HepG2 (cell line): Measurements from ENCODE around the gene ASH1L. TPM values are rescaled to one million over a fixed set of nuclear protein-coding genes. Genes with fewer than 3 reads are reported as not detected.
"Not testable (repeated sequence)": the region's sequence is repeated elsewhere in the genome, so short reads cannot be mapped to it uniquely, and the experiment has no call there.

ENCODE experiments used
- HOXA3 ChIP-seq: sonication (generic); formaldehyde crosslinking; IDR thresholded peaks from 2 replicates; pipeline ENCODE4 v1.5.0; 2020; ENCODE audit warnings: missing genetic modification reagents
- KLF12 ChIP-seq: sonication (generic); formaldehyde crosslinking; IDR thresholded peaks from 2 replicates; pipeline ENCODE4 v1.4.0; 2020; ENCODE audit warnings: missing genetic modification reagents, borderline replicate concordance
- MEF2D ChIP-seq: sonication (generic); formaldehyde crosslinking; IDR thresholded peaks from 2 replicates; pipeline ENCODE4 v1.5.1; 2020; ENCODE audit warnings: mild to moderate bottlenecking, missing genetic modification reagents
- PHF20 ChIP-seq: sonication (generic); formaldehyde crosslinking; IDR thresholded peaks from 2 replicates; pipeline ENCODE4 v1.5.0; 2020; ENCODE audit warnings: mild to moderate bottlenecking, missing genetic modification reagents
- SALL1 ChIP-seq: sonication (generic); formaldehyde crosslinking; IDR thresholded peaks from 2 replicates; pipeline ENCODE4 v1.8.0; 2022; ENCODE audit warnings: mild to moderate bottlenecking, missing genetic modification reagents
- YY1 ChIP-seq: IDR thresholded peaks from 2 replicates; pipeline ENCODE4 v1.6.1; 2011; ENCODE audit warnings: low read length, low read depth, moderate library complexity, mild to moderate bottlenecking; ENCODE audit not compliant: insufficient read depth, insufficient replicate concordance
- ZNF333 ChIP-seq: sonication (generic); formaldehyde crosslinking; IDR thresholded peaks from 2 replicates; pipeline ENCODE4 v1.4.0; 2020; ENCODE audit warnings: mild to moderate bottlenecking, missing genetic modification reagents, borderline replicate concordance
- ZNF776 ChIP-seq: sonication (generic); formaldehyde crosslinking; IDR thresholded peaks from 2 replicates; pipeline ENCODE4 v1.4.0; 2020; ENCODE audit warnings: mild to moderate bottlenecking, missing genetic modification reagents
- ZSCAN20 ChIP-seq: sonication (generic); formaldehyde crosslinking; IDR thresholded peaks from 2 replicates; pipeline ENCODE4 v1.4.0; 2020; ENCODE audit warnings: missing genetic modification reagents, mild to moderate bottlenecking, borderline replicate concordance
- ZSCAN25 ChIP-seq: sonication (generic); formaldehyde crosslinking; IDR thresholded peaks from 2 replicates; pipeline ENCODE4 v1.8.0; 2022; ENCODE audit warnings: mild to moderate bottlenecking, missing genetic modification reagents
- polyA plus RNA-seq, 8 experiments: library from polyadenylated mRNA; depleted of rRNA in 3 of 8; stranded (reverse) in 7 of 8; unstranded in 1 of 8; fragments of >200 nt; fragmentation: Illumina TruSeq in 4 of 8; extraction: Trizol in 4 of 8; gene quantifications; 2 replicates each; pipeline versions ENCODE4 v1.2.1 to v1.2.3, GENCODE V29; 2011 to 2016; ENCODE audit warnings: low read depth in 4 of 8, missing spikeins in 1 of 8, mixed read lengths in 1 of 8; ENCODE audit not compliant: insufficient read depth in 1 of 8
- total RNA-seq, 5 experiments: library from RNA; depleted of rRNA; stranded (reverse); fragments of >200 nt; fragmentation: Illumina TruSeq; extraction: Trizol; gene quantifications; 2 replicates each; pipeline ENCODE4 v1.2.3, GENCODE V29; 2016; ENCODE audit warnings: low read depth in 1 of 5
- TF ChIP-seq, protein P1 (sequence below): sonication (generic); formaldehyde crosslinking; IDR thresholded peaks from 2 replicates; pipeline ENCODE4 v1.5.0; 2020; ENCODE audit warnings: mild to moderate bottlenecking, missing genetic modification reagents, moderate library complexity
- TF ChIP-seq, protein P2 (sequence below): sonication (generic); formaldehyde crosslinking; IDR thresholded peaks from 2 replicates; pipeline ENCODE4 v1.8.0; 2022; ENCODE audit warnings: missing genetic modification reagents, mild to moderate bottlenecking, borderline replicate concordance
- TF ChIP-seq, protein P3 (sequence below): sonication (generic); formaldehyde crosslinking; IDR thresholded peaks from 2 replicates; pipeline ENCODE4 v1.4.0; 2020; ENCODE audit warnings: low read depth, missing genetic modification reagents
- TF ChIP-seq, protein P4 (sequence below), 2 experiments: sonication (generic) in 1 of 2; formaldehyde crosslinking in 1 of 2; IDR thresholded peaks; 2 replicates each; pipeline versions ENCODE4 v1.6.1 to v1.9.0; 2014 to 2022; ENCODE audit warnings: antibody characterized with exemption in 1 of 2, borderline replicate concordance in 1 of 2, inconsistent platforms in 1 of 2, low read depth in 1 of 2, missing genetic modification reagents in 1 of 2

ASH1L gene
- total and polyA plus RNA-seq, 2 of the 13 experiments (the other 11 are each of a cell fraction or from before 2014, with no cell fraction given) = 10.2 to 15.3 TPM

DNA sequence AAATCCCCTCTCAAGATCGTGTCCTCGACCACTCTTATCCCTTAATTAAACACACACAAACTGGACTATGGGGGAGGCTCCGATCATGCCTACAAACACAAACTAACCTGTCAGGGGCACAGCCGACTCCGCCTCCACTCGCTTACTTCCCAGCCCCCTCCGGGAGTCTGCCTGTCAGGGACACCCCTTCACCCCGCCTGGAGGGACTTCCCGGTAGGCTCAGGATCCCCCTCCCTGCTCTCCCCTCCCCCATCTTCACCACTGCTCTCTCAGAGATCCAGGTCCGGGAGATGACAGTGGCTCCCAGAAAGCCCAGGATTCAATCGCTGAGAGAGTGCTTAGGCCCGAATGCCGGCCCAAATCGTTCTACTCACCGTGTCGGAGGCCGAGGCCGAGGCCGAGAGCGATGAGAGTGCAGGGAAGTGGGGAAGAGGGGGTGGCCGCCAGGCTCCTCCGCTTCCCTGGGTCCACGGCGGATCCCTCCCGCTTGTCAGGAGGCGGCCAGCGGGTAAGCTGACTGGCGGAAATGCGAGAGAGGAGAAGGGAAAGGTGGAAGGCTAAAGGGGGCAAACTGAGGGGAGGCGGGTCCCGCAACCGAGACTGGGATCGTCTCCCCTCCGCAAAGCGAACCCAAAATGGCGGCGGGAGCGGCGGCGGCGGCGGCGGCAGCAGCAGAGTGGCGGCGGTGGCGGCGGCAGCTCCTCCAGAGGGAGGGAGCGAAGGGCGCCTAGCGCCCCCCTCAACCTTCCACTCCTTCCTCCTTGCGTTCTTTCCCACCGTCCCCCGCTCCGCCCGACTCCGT, 623 bp downstream of the ASH1L start (continued):
- TF ChIP-seq, protein P1, sequence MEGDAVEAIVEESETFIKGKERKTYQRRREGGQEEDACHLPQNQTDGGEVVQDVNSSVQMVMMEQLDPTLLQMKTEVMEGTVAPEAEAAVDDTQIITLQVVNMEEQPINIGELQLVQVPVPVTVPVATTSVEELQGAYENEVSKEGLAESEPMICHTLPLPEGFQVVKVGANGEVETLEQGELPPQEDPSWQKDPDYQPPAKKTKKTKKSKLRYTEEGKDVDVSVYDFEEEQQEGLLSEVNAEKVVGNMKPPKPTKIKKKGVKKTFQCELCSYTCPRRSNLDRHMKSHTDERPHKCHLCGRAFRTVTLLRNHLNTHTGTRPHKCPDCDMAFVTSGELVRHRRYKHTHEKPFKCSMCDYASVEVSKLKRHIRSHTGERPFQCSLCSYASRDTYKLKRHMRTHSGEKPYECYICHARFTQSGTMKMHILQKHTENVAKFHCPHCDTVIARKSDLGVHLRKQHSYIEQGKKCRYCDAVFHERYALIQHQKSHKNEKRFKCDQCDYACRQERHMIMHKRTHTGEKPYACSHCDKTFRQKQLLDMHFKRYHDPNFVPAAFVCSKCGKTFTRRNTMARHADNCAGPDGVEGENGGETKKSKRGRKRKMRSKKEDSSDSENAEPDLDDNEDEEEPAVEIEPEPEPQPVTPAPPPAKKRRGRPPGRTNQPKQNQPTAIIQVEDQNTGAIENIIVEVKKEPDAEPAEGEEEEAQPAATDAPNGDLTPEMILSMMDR = 0 out of 2 replicates have a peak, but pooled peaks have one; percentile 6
- TF ChIP-seq ZNF776 (peak; percentile 57), KLF12 (0 out of 2 replicates have a peak, but pooled peaks have one; percentile 3), ZSCAN20 (CRISPR knock-in tag) (peak; percentile 25; the same call in 1 of the 2 replicates), SALL1 (CRISPR knock-in tag) (peak; percentile 55), YY1 (peak; percentile 92), ZNF333 (CRISPR knock-in tag) (0 out of 2 replicates have a peak, but pooled peaks have one; percentile 56), ZSCAN25 (CRISPR knock-in tag) (peak; percentile 87), PHF20 (0 out of 2 replicates have a peak, but pooled peaks have one; percentile 2), HOXA3 (peak; percentile 74), MEF2D (CRISPR knock-in tag) (0 out of 2 replicates have a peak, but pooled peaks have one; percentile 50)
- TF ChIP-seq, protein P2, sequence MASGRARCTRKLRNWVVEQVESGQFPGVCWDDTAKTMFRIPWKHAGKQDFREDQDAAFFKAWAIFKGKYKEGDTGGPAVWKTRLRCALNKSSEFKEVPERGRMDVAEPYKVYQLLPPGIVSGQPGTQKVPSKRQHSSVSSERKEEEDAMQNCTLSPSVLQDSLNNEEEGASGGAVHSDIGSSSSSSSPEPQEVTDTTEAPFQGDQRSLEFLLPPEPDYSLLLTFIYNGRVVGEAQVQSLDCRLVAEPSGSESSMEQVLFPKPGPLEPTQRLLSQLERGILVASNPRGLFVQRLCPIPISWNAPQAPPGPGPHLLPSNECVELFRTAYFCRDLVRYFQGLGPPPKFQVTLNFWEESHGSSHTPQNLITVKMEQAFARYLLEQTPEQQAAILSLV (CRISPR knock-in tag) = 0 out of 2 replicates have a peak, but pooled peaks have one; percentile 29
- TF ChIP-seq, protein P3, sequence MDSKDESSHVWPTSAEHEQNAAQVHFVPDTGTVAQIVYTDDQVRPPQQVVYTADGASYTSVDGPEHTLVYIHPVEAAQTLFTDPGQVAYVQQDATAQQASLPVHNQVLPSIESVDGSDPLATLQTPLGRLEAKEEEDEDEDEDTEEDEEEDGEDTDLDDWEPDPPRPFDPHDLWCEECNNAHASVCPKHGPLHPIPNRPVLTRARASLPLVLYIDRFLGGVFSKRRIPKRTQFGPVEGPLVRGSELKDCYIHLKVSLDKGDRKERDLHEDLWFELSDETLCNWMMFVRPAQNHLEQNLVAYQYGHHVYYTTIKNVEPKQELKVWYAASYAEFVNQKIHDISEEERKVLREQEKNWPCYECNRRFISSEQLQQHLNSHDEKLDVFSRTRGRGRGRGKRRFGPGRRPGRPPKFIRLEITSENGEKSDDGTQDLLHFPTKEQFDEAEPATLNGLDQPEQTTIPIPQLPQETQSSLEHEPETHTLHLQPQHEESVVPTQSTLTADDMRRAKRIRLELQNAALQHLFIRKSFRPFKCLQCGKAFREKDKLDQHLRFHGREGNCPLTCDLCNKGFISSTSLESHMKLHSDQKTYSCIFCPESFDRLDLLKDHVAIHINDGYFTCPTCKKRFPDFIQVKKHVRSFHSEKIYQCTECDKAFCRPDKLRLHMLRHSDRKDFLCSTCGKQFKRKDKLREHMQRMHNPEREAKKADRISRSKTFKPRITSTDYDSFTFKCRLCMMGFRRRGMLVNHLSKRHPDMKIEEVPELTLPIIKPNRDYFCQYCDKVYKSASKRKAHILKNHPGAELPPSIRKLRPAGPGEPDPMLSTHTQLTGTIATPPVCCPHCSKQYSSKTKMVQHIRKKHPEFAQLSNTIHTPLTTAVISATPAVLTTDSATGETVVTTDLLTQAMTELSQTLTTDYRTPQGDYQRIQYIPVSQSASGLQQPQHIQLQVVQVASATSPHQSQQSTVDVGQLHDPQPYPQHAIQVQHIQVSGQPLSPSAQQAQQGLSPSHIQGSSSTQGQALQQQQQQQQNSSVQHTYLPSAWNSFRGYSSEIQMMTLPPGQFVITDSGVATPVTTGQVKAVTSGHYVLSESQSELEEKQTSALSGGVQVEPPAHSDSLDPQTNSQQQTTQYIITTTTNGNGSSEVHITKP (CRISPR knock-in tag) = peak; percentile 41; the same call in 1 of the 2 replicates
- TF ChIP-seq, protein P4, sequence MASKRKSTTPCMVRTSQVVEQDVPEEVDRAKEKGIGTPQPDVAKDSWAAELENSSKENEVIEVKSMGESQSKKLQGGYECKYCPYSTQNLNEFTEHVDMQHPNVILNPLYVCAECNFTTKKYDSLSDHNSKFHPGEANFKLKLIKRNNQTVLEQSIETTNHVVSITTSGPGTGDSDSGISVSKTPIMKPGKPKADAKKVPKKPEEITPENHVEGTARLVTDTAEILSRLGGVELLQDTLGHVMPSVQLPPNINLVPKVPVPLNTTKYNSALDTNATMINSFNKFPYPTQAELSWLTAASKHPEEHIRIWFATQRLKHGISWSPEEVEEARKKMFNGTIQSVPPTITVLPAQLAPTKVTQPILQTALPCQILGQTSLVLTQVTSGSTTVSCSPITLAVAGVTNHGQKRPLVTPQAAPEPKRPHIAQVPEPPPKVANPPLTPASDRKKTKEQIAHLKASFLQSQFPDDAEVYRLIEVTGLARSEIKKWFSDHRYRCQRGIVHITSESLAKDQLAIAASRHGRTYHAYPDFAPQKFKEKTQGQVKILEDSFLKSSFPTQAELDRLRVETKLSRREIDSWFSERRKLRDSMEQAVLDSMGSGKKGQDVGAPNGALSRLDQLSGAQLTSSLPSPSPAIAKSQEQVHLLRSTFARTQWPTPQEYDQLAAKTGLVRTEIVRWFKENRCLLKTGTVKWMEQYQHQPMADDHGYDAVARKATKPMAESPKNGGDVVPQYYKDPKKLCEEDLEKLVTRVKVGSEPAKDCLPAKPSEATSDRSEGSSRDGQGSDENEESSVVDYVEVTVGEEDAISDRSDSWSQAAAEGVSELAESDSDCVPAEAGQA (IDR thresholded peaks at IDR 0.05; ENCODE audit: low read depth) = peak; percentile 30; the same call in 1 of the 2 replicates
- TF ChIP-seq, protein P4 (CRISPR knock-in tag; IDR thresholded peaks at IDR 0.05; ENCODE audit: borderline replicate concordance) = not testable (repeated sequence)
